Measurements from ENCODE around the gene DOCK4.

- no peak for TF ChIP-seq CTCF (IDR thresholded peaks at IDR 0.05; ENCODE audit: low read depth, low read length, missing input control)
- TF ChIP-seq TAF1 (conservative IDR thresholded peaks at IDR 0.05) = no peak
- no peak for TF ChIP-seq GABPA (IDR thresholded peaks at IDR 0.05 in 1 of 2, conservative IDR thresholded peaks at IDR 0.05 in 1 of 2)
- no peak for TF ChIP-seq NR2F2 (IDR thresholded peaks at IDR 0.05)
- no peak for TF ChIP-seq SP1 (IDR thresholded peaks at IDR 0.05)
- no peak for TF ChIP-seq YY1 (IDR thresholded peaks at IDR 0.05)
- TF ChIP-seq MAX (IDR thresholded peaks at IDR 0.05) = no peak
- TF ChIP-seq, protein P1, sequence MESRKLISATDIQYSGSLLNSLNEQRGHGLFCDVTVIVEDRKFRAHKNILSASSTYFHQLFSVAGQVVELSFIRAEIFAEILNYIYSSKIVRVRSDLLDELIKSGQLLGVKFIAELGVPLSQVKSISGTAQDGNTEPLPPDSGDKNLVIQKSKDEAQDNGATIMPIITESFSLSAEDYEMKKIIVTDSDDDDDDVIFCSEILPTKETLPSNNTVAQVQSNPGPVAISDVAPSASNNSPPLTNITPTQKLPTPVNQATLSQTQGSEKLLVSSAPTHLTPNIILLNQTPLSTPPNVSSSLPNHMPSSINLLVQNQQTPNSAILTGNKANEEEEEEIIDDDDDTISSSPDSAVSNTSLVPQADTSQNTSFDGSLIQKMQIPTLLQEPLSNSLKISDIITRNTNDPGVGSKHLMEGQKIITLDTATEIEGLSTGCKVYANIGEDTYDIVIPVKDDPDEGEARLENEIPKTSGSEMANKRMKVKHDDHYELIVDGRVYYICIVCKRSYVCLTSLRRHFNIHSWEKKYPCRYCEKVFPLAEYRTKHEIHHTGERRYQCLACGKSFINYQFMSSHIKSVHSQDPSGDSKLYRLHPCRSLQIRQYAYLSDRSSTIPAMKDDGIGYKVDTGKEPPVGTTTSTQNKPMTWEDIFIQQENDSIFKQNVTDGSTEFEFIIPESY (IDR thresholded peaks at IDR 0.05) = no peak
Observed at GRCh38 chr7:111756687-111757178, 449.5 kb downstream of the DOCK4 start.

Measured in liver (tissue), 3 donors.